ENCODE data around the gene NR4A1.

DNA sequence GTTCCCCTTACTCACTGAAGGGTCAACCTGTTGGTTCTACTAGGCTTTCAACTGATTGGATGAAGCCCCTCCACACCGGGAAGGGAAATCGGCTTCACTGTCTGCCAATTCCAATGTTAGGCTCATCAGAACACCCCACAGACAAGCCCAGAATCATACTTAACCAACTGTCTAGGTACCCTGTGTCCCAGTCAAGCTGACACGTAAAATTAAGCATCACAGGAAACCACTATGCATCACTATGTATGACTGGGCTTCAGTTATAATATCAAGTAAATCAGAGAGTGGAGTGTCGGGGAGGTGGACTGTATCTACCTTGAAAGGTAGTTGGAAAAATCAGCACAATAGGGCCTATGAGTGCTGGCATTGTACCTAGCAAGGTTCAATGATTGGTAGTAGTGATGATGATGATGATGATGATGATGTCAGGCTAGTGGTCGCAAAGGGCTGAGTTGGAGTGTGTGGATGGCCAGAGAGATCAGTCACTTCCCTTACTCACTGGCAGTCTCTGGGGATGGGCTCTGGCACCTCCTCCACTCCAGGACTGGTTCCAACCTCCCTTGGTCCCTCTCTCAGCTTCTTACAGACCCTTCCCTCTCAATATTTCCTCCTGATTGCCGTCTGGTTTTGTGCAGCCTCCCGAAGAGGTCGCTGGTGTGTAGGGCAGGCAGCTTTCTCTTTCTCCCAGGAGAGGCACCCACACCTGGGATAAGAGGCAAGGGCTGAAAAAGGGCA lies 15.3 kb downstream of the NR4A1 start:
- TF ChIP-seq KHSRP (IDR thresholded peaks at IDR 0.05) (no peak), CHD2 (IDR thresholded peaks at IDR 0.05; ENCODE audit: low read depth, low read length) (no peak), BMI1 (IDR thresholded peaks at IDR 0.05; ENCODE audit: low read length) (no peak)
- TF ChIP-seq, protein P1, sequence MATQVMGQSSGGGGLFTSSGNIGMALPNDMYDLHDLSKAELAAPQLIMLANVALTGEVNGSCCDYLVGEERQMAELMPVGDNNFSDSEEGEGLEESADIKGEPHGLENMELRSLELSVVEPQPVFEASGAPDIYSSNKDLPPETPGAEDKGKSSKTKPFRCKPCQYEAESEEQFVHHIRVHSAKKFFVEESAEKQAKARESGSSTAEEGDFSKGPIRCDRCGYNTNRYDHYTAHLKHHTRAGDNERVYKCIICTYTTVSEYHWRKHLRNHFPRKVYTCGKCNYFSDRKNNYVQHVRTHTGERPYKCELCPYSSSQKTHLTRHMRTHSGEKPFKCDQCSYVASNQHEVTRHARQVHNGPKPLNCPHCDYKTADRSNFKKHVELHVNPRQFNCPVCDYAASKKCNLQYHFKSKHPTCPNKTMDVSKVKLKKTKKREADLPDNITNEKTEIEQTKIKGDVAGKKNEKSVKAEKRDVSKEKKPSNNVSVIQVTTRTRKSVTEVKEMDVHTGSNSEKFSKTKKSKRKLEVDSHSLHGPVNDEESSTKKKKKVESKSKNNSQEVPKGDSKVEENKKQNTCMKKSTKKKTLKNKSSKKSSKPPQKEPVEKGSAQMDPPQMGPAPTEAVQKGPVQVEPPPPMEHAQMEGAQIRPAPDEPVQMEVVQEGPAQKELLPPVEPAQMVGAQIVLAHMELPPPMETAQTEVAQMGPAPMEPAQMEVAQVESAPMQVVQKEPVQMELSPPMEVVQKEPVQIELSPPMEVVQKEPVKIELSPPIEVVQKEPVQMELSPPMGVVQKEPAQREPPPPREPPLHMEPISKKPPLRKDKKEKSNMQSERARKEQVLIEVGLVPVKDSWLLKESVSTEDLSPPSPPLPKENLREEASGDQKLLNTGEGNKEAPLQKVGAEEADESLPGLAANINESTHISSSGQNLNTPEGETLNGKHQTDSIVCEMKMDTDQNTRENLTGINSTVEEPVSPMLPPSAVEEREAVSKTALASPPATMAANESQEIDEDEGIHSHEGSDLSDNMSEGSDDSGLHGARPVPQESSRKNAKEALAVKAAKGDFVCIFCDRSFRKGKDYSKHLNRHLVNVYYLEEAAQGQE (IDR thresholded peaks at IDR 0.05; ENCODE audit: borderline replicate concordance): no peak
- TF ChIP-seq, protein P1 (CRISPR knock-in tag; IDR thresholded peaks at IDR 0.05; ENCODE audit: low read depth): no peak
- TF ChIP-seq, protein P2, sequence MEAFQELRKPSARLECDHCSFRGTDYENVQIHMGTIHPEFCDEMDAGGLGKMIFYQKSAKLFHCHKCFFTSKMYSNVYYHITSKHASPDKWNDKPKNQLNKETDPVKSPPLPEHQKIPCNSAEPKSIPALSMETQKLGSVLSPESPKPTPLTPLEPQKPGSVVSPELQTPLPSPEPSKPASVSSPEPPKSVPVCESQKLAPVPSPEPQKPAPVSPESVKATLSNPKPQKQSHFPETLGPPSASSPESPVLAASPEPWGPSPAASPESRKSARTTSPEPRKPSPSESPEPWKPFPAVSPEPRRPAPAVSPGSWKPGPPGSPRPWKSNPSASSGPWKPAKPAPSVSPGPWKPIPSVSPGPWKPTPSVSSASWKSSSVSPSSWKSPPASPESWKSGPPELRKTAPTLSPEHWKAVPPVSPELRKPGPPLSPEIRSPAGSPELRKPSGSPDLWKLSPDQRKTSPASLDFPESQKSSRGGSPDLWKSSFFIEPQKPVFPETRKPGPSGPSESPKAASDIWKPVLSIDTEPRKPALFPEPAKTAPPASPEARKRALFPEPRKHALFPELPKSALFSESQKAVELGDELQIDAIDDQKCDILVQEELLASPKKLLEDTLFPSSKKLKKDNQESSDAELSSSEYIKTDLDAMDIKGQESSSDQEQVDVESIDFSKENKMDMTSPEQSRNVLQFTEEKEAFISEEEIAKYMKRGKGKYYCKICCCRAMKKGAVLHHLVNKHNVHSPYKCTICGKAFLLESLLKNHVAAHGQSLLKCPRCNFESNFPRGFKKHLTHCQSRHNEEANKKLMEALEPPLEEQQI (IDR thresholded peaks at IDR 0.05): no peak

Measured in K562 (cell line).